ENCODE data around the gene RHOBTB3.
"Not testable (repeated sequence)": the region's sequence is repeated elsewhere in the genome, so short reads cannot be mapped to it uniquely, and the experiment has no call there.

Gene RHOBTB3

GRCh38 chr5:95821110-95822021, 90.2 kb downstream of the RHOBTB3 start:
- no peak for DNase-seq (ENCODE audit: low read depth in 2 of 2)

GRCh38 chr5:95822043-95822541, 91.0 kb downstream of the RHOBTB3 start:
- DNase-seq (ENCODE audit: low read depth in 2 of 2) = no peak

- no peak for DNase-seq (ENCODE audit: low read depth in 2 of 2)
These were observed 91.5 kb downstream of the RHOBTB3 start, which contains the start of gene GLRX for GRCh38 chr5:95822542-95823181. Gene GLRX, minus strand, starts transcription at chr5:95822726. Its CDS starts 64 bp downstream, at chr5:95822662.

GRCh38 chr5:95823218-95823737, 92.1 kb downstream of the RHOBTB3 start:
- no peak for DNase-seq (ENCODE audit: low read depth in 2 of 2)

- no peak for DNase-seq (ENCODE audit: low read depth in 2 of 2)
These were observed 92.8 kb downstream of the RHOBTB3 start for GRCh38 chr5:95823738-95824609.

GRCh38 chr5:95824747-95825146, 93.6 kb downstream of the RHOBTB3 start:
- DNase-seq (ENCODE audit: low read depth in 2 of 2) = no peak

GRCh38 chr5:95825495-95825894, 94.4 kb downstream of the RHOBTB3 start:
- no peak for DNase-seq (ENCODE audit: low read depth in 2 of 2)

- no peak for DNase-seq (ENCODE audit: low read depth in 2 of 2)
These were observed 96.1 kb downstream of the RHOBTB3 start for GRCh38 chr5:95826949-95827891.

GRCh38 chr5:95827892-95828246, 96.7 kb downstream of the RHOBTB3 start:
- DNase-seq (ENCODE audit: low read depth in 2 of 2) = no peak

GRCh38 chr5:95830226-95830625, 99.1 kb downstream of the RHOBTB3 start:
- no peak for DNase-seq (ENCODE audit: low read depth in 2 of 2)

GRCh38 chr5:95832664-95833063, 101.5 kb downstream of the RHOBTB3 start:
- DNase-seq (ENCODE audit: low read depth in 2 of 2) = no peak

GRCh38 chr5:95835682-95836385, 104.7 kb downstream of the RHOBTB3 start:
- DNase-seq (ENCODE audit: low read depth in 2 of 2) = no peak

GRCh38 chr5:95836544-95836943, 105.4 kb downstream of the RHOBTB3 start:
- no peak for DNase-seq (ENCODE audit: low read depth in 2 of 2)

- not testable (repeated sequence) for DNase-seq (ENCODE audit: low read depth in 2 of 2)
These were observed 105.8 kb downstream of the RHOBTB3 start for GRCh38 chr5:95836971-95837370.

- DNase-seq (ENCODE audit: low read depth in 2 of 2) = no peak
These were observed 106.4 kb downstream of the RHOBTB3 start for GRCh38 chr5:95837492-95837891.

GRCh38 chr5:95838001-95838520, 106.9 kb downstream of the RHOBTB3 start:
- no peak for DNase-seq (ENCODE audit: low read depth in 2 of 2)

- no peak for DNase-seq (ENCODE audit: low read depth in 2 of 2)
These were observed 107.4 kb downstream of the RHOBTB3 start for GRCh38 chr5:95838556-95838955.

- no peak for DNase-seq (ENCODE audit: low read depth in 2 of 2)
These were observed 108.5 kb downstream of the RHOBTB3 start for GRCh38 chr5:95839658-95840057.

- DNase-seq (ENCODE audit: low read depth in 2 of 2) = no peak
These were observed 110.0 kb downstream of the RHOBTB3 start for GRCh38 chr5:95840956-95841705.
